DMS 273 (cell line): ENCODE results near the gene IQCH.
A peak's percentile ranks its signal among the peaks of the same experiment; 100 is the strongest.

Experiments used
- DNase-seq: peaks from one replicate; lab custom pipeline; 2025; ENCODE audit not compliant: unreplicated experiment; lab: John Stamatoyannopoulos, UW

The IQCH gene

GRCh38 chr15:67389975-67390374 lies 135.4 kb downstream of the IQCH start:
- no peak for DNase-seq

DNA sequence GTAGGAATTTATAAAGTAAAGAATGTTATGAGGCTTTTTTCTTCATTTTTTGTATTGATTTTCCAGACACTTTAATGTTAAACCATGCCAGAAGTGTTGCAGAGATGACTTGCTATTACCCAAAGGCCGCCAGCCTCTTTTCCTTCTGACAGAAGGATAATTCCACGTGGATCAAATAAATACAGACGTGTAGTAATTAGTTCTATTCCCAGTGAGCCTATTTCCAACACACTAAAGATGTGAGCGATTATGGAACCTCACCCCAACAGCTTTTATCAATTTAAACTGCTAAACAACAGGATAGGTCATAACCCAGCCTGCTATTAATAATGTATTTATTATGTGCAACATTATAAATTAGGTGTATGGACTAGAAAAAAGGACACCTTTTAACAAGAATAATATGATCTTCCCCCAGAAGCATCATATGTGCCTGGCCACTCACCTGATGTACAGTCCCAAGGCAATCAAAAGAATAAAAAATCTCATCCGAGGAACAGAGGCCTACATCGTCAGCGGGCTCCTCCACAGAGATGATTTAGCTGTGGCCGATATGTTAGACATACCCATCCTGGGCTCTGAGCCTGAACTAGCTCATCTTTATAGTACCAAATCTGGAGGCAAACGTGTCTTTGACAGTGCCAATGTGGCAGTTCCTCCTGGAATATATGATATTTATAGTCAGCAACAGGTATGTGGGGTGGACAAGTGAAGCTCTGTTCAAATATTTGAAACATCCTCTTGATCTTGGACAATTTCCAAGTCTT lies 140.5 kb downstream of the IQCH start:
- DNase-seq, result peak; percentile 22

DNA sequence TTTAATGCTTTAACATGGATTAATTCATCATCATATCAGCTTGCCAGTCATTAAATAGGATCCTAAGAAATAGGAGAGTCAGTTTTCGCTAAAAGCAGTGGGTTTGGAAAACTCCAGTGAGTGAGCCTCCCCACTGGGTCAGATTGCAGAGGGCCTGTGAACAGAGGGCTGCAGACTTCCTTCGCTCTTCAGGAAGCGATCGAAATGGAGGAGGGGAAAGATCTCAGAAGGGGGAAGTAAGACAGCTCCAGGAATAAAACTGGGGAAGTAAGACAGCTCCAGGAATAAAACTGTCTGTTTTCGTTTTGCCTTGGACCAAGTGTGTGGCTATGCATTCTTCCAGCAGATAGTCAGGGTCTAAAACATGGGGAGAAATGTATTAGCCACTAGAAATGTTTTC lies 141.5 kb downstream of the IQCH start:
- peak; percentile 66 for DNase-seq

DNA sequence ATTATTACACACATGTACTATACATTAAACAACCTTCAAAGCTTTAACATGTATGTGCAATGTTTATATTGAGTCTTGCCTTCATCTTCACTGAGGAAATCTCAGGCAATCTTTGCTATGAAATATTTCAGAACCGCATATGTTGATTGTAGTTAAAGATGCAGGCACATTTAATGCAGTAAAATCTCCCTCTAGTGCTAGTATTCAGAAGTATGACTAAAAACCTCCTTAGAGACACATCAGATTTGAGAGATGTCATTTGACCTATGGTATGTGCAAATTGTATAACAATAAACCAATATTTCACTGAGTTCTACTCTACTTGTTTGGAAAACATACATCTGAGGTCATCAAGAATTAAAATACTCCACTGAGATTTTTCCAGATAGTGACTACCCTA lies 142.6 kb downstream of the IQCH start:
- DNase-seq, result peak; percentile 20

DNA sequence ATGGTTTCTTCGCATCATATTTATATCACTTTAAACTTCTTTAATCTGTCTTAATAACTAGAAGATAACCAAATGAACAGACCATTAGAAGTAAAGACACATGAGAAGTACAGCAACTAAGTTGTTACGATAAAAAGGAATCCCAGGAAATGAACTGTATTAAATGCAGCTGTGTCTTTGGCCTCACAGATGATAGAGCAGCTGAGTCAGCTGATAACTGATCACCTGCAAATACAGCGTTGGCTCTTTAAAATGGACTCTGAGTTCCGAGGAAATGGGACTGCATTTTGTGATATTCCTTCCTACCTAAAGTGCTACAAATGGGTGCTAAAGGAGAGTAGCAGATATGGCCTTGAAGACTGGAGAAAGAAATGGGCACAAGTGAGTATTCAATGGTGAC lies 145.3 kb downstream of the IQCH start:
- DNase-seq, result no peak

GRCh38 chr15:67400890-67401289 lies 146.3 kb downstream of the IQCH start:
- DNase-seq, result no peak

- DNase-seq, result no peak
These were observed 146.8 kb downstream of the IQCH start for GRCh38 chr15:67401336-67401735.

DNA sequence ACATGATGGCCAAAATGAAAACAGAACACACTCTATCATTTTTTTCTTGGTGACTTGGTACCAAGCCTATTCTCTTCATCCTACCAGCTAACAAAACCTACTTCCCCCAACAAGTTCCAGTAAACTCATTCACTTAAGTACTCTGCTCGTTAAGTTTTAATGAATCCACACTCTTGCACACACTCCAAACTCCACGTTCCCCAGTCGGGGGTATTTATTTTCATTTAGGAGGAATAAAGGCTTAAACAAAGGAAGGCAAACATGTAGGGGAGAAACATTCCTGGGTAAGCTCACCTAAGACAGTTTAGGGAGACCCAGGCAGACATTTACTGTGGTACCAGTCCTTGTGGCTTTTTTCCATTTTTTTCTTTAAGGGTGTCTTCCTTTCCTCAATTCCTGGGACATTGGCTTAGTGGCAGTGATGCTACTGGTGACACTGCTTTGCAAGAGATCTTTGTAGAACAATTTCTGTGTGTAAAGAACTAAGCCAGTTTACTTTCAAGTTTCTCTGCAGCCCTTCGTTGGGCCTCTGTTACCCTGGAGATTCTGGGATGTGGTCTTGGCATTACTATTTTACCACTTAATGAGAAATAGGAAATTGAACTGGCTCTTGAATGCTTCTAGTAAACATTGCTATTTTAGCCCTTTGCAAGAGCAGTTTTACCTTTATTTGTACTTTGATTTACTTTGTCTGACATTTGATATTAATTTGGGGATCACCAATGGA lies 149.0 kb downstream of the IQCH start:
- DNase-seq, result no peak

DNA sequence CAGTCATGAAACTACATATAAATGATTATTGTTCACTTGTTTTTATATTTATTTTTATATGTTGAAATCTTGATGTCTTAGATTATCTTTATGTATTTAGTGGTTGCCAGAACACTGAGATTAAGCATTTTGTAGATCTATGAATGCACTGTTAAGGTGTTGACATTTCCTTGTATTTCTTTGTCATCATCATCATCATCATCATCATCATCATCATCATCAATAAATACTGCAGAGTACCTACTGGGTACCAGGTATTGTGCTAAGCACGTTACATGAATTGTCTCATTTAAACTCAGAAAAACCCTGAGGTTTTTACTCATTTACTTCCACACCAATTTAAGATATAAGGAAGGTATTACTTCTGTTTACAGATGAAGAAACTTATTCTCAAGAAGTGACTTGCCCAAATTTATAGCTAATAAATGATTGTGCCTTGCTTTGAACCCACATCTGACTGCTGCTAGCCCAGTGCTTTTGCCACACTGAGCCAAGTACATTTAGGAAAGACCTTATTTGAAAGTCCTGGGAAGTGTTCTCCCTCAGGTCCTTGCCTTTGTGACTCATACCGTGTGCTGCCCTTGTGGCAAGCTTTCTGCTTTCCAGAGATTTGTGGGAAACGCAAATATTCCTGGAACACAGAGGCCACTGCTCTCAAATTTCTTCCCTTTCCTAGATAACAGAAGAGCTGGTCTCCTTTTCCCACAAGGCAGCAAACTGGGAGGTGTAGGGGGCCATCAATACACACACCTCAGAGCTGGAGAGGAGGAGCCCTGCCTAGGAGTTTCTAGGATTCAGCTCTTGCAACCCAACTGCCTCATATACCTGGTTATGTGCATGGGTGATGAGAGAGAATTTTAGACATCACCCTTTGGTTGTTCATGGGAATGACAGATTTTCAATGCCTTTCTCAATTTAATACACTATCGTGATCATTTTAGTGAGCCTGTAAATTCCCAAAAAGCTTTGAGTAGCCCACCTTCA lies 150.9 kb downstream of the IQCH start:
- peak; percentile 11 for DNase-seq

DNA sequence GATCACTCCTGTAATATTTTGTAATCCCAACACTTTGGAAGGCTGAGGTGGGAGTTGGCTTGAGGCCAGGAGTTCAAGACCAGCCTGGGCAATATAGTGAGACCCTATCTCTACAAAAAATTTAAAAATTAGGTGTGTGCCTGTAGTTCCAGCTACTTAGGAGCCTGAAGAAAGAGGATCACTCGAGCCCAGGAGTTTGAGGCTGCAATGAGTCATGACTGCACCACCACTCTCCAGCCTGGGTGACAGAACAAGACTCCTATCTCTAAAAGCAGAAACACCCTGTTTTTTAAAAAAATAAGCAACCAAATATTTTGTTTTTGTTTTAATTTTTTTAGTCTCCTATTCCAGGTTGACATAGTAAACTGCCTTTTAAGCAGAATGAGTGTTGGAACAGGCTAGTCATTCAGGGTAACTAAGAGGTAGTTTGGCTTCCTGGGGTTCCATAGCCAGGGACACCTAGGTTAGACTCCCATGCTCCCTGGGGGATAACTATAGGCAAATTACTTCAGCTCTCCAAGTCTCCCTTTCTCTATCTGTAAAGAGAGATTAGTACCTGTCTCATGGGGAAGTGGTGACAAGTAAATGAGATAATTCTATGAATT lies 151.8 kb downstream of the IQCH start:
- no peak for DNase-seq

- DNase-seq, result peak; percentile 71
These were observed 153.2 kb downstream of the IQCH start for GRCh38 chr15:67407786-67408185.

GRCh38 chr15:67409175-67409574 lies 154.6 kb downstream of the IQCH start:
- peak; percentile 35 for DNase-seq

GRCh38 chr15:67411486-67411885 lies 156.9 kb downstream of the IQCH start:
- no peak for DNase-seq

GRCh38 chr15:67413770-67414390 lies 159.3 kb downstream of the IQCH start:
- DNase-seq, result no peak

- DNase-seq, result no peak
These were observed 160.6 kb downstream of the IQCH start for GRCh38 chr15:67415181-67415580.

- no peak for DNase-seq
These were observed 162.3 kb downstream of the IQCH start for GRCh38 chr15:67416891-67417290.

- no peak for DNase-seq
These were observed 165.1 kb downstream of the IQCH start for GRCh38 chr15:67419705-67420104.

- DNase-seq, result no peak
These were observed 165.6 kb downstream of the IQCH start for GRCh38 chr15:67420137-67420536.

GRCh38 chr15:67421105-67421504 lies 166.5 kb downstream of the IQCH start:
- DNase-seq, result no peak

DNA sequence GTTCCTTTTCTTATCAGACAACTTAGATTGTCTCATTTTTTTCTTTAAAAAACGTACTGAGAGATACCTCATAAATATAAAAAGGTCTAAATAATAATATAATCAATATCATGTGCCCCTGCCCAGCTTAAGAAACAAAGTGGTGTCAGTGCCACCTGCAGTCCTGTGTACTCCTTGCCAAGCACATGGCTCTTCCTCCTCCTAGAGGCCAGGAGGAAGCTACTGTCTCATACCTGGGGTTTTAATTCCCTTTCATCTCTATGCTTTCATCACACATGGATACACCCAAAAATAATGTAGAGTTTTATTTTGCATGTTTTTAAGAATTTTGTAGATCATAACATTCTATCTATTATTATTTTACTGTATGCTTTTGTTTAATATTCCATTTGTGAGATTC lies 167.7 kb downstream of the IQCH start:
- DNase-seq, result no peak
